Neuronal stem cell (in vitro differentiated cells): Measurements from ENCODE around the gene POLR3H.

Experiments
- DNase-seq: peaks from one replicate; pipeline ENCODE4 v3.0.0-alpha.2; 2013; ENCODE audit warnings: low spot score
- H2AFZ ChIP-seq: one replicate; pipeline ENCODE4 v1.6.1; 2013; ENCODE audit warnings: mild to moderate bottlenecking, low read length, inconsistent platforms
- H2AK5ac ChIP-seq: 2 replicates; pipeline ENCODE4 v1.6.1; 2013; ENCODE audit warnings: low read depth, mild to moderate bottlenecking, inconsistent platforms, low read length, moderate library complexity, mixed read lengths
- H2BK120ac ChIP-seq: 2 replicates; pipeline ENCODE4 v1.6.1; 2013; ENCODE audit warnings: low read depth, mild to moderate bottlenecking, inconsistent platforms, low read length, moderate library complexity, mixed read lengths
- H2BK12ac ChIP-seq: one replicate; pipeline ENCODE4 v1.6.1; 2013; ENCODE audit warnings: low read length, inconsistent platforms
- H2BK15ac ChIP-seq: 2 replicates; pipeline ENCODE4 v1.6.1; 2013; ENCODE audit warnings: mild to moderate bottlenecking, low read length, inconsistent platforms, mixed read lengths
- H2BK5ac ChIP-seq: one replicate; pipeline ENCODE4 v1.6.1; 2013; ENCODE audit warnings: inconsistent platforms, mild to moderate bottlenecking, low read length, moderate library complexity
- H3K14ac ChIP-seq: one replicate; pipeline ENCODE4 v1.6.1; 2013; ENCODE audit warnings: low read length, inconsistent platforms
- H3K18ac ChIP-seq: 2 replicates; pipeline ENCODE4 v1.6.1; 2013; ENCODE audit warnings: low read length, inconsistent platforms
- H3K23ac ChIP-seq: 2 replicates; pipeline ENCODE4 v1.6.1; 2013; ENCODE audit warnings: low read depth, mild to moderate bottlenecking, mixed read lengths, low read length, inconsistent platforms; ENCODE audit not compliant: poor library complexity
- H3K27ac ChIP-seq: replicated peaks from 3 replicates; pipeline ENCODE4 v1.5.1; 2013; ENCODE audit warnings: low read length, inconsistent platforms
- H3K27me3 ChIP-seq, 3 experiments: 2 replicates each; pipeline ENCODE4 v1.6.1; 2013; ENCODE audit warnings: low read length in 3 of 3, mild to moderate bottlenecking in 2 of 3, inconsistent platforms in 1 of 3, low read depth in 1 of 3, mixed read lengths in 1 of 3, moderate library complexity in 1 of 3; ENCODE audit not compliant: control insufficient read depth in 3 of 3, insufficient read depth in 3 of 3
- H3K36me3 ChIP-seq, 2 donors: replicated peaks in 1 of 2; 2 replicates each; pipeline ENCODE4 v1.6.1; 2013; ENCODE audit warnings: low read length in 2 of 2; ENCODE audit not compliant: control insufficient read depth in 2 of 2, insufficient read depth in 2 of 2
- H3K4ac ChIP-seq: 2 replicates; pipeline ENCODE4 v1.6.1; 2013; ENCODE audit warnings: inconsistent platforms, mild to moderate bottlenecking, low read length, moderate library complexity
- H3K4me1 ChIP-seq, 2 donors: 1 replicate in 1 of 2; 2 replicates in 1 of 2; pipeline ENCODE4 v1.6.1; 2013; ENCODE audit warnings: low read length in 2 of 2, low read depth in 1 of 2; ENCODE audit not compliant: control insufficient read depth in 2 of 2, insufficient read depth in 1 of 2
- H3K4me2 ChIP-seq: one replicate; pipeline ENCODE4 v1.6.1; 2013; ENCODE audit warnings: mild to moderate bottlenecking, low read length, inconsistent platforms; ENCODE audit not compliant: insufficient read depth, poor library complexity, severe bottlenecking
- H3K4me3 ChIP-seq, 2 donors: 2 replicates each; pipeline ENCODE4 v1.5.1; 2013; ENCODE audit warnings: low read length in 2 of 2, mild to moderate bottlenecking in 2 of 2, inconsistent platforms in 1 of 2, moderate library complexity in 1 of 2
- H3K79me1 ChIP-seq: one replicate; pipeline ENCODE4 v1.6.1; 2013; ENCODE audit warnings: low read depth, mild to moderate bottlenecking, inconsistent platforms, low read length, moderate library complexity
- H3K9ac ChIP-seq: one replicate; pipeline ENCODE4 v1.6.1; 2013; ENCODE audit warnings: mild to moderate bottlenecking, low read depth, low read length, inconsistent platforms; ENCODE audit not compliant: poor library complexity
- H3K9me3 ChIP-seq, 2 donors: replicated peaks in 1 of 2; 2 replicates each; pipeline versions ENCODE3 to v1.6.1; 2013; ENCODE audit warnings: low read length in 2 of 2, mild to moderate bottlenecking in 2 of 2, inconsistent platforms in 1 of 2, low read depth in 1 of 2, mixed read lengths in 1 of 2, moderate library complexity in 1 of 2; ENCODE audit not compliant: control insufficient read depth in 2 of 2, insufficient read depth in 1 of 2
- H4K8ac ChIP-seq: one replicate; pipeline ENCODE4 v1.6.1; 2013; ENCODE audit warnings: low read depth, mild to moderate bottlenecking, inconsistent platforms, low read length, moderate library complexity
- H4K91ac ChIP-seq: one replicate; pipeline ENCODE4 v1.6.1; 2013; ENCODE audit warnings: low read length, low read depth, mild to moderate bottlenecking, inconsistent platforms; ENCODE audit not compliant: poor library complexity
- WGBS, 2 donors: extraction: QIAGEN DNeasy Blood & Tissue Kit; methylation state at CpG; one replicate each; pipeline ENCODE4 v1.1.7; 2013; ENCODE audit warnings: missing lambda C conversion rate in 2 of 2, mixed read lengths in 1 of 2; ENCODE audit not compliant: insufficient read length in 2 of 2, insufficient replicate concordance in 1 of 2; ENCODE audit errors: extremely low coverage in 2 of 2; 5-methylcytosine and 5-hydroxymethylcytosine counted together

Gene POLR3H

GRCh38 chr22:41481131-41481830 lies 63.0 kb downstream of the POLR3H start:
- Histone ChIP-seq H2AK5ac (peak overlapping the region; percentile 2), H3K4me3 (no peak overlapping the region), H3K23ac (no peak overlapping the region), H3K14ac (no peak overlapping the region), H2BK12ac (no peak overlapping the region), H3K36me3 (no peaks in the 10 kb centered on the region), H3K4ac (no peak overlapping the region), H3K79me1 (peaks cover 7% of the 10 kb centered on the region), H2BK120ac (no peak overlapping the region), H4K91ac (no peak overlapping the region), H3K4me2 (no peak overlapping the region), H3K27me3 (no peaks in the 10 kb centered on the region), H3K4me1 (peaks cover 20 to 28% of the 10 kb centered on the region in 2 donors), H2BK5ac (no peak overlapping the region), H3K27ac (no peak overlapping the region), H3K9me3 (no peaks in the 10 kb centered on the region), H3K9ac (no peak overlapping the region), H2BK15ac (no peak overlapping the region), H2AFZ (no peak overlapping the region), H3K18ac (peak overlapping the region; percentile 15), H4K8ac (no peak overlapping the region)
- WGBS, 2 donors, result no CpG with 5 or more reads among the region's 15 CpGs
- no peak for DNase-seq

GRCh38 chr22:41480397-41480735 lies 63.9 kb downstream of the POLR3H start:
- whole genome bisulfite sequencing, 2 donors, result no CpG with 5 or more reads among the region's 7 CpGs
- Histone ChIP-seq H3K4me2 (peak overlapping the region; percentile 29), H2AK5ac (no peak overlapping the region), H3K18ac (peak overlapping the region; percentile 6), H3K23ac (no peak overlapping the region), H3K27ac (peak overlapping the region; percentile 75), H3K4ac (no peak overlapping the region), H2AFZ (no peak overlapping the region), H2BK120ac (no peak overlapping the region), H3K9me3 (no peaks in the 10 kb centered on the region), H3K14ac (no peak overlapping the region), H4K8ac (no peak overlapping the region), H4K91ac (no peak overlapping the region), H2BK12ac (no peak overlapping the region), H3K27me3 (no peaks in the 10 kb centered on the region), H3K4me1 (peaks cover 18 to 24% of the 10 kb centered on the region in 2 donors), H3K9ac (no peak overlapping the region), H2BK5ac (no peak overlapping the region), H3K79me1 (peaks cover 7% of the 10 kb centered on the region), H3K4me3 (no peak overlapping the region), H2BK15ac (no peak overlapping the region), H3K36me3 (no peaks in the 10 kb centered on the region)
- DNase-seq, result no peak

DNA sequence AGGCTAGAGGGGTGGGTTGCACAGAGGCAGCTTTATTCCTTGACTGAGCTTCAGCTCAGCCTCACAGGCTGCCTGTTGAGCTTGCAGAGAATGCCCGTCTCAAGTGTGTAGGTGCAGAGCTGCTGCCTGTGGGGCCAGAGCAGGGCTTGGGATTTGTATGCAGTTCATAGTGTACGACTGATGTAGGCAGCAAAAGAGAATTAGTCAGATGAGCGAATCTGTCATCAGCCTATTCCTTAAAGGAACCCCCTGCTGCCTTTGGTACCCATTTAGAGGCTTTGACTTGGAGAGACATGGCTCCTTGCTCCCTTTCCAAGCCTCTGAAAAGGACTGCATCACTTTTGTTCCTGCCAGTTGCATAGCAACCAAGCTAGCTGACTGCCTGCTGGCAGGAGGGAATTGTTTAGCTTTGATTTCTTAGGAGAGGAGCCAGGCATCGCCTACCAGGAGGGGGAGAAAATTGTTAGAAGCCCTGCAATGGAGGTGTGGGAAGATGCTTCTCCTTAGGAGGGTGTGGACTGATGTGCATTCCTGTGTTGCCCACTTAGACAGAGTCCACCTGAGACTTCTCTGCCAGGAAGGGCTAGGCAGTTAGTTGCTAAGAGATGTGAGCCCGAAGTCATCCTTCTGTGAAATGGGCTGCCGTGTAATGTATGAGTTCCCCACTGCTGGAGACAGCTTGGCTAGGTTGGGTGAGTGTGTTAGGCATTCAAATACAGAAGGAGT lies 64.4 kb downstream of the POLR3H start:
- Histone ChIP-seq H2BK12ac (no peak overlapping the region), H3K9me3 (no peaks in the 10 kb centered on the region), H3K18ac (peak overlapping the region; percentile 12), H2AFZ (no peak overlapping the region), H3K27ac (peak overlapping the region; percentile 86), H3K4me2 (peak overlapping the region; percentile 29), H4K91ac (no peak overlapping the region), H2BK15ac (no peak overlapping the region), H3K23ac (no peak overlapping the region), H2BK120ac (no peak overlapping the region), H4K8ac (no peak overlapping the region), H2AK5ac (no peak overlapping the region), H2BK5ac (no peak overlapping the region), H3K36me3 (no peaks in the 10 kb centered on the region), H3K4me3 (no peak overlapping the region), H3K14ac (no peak overlapping the region), H3K9ac (no peak overlapping the region), H3K4me1 (peaks cover 18 to 24% of the 10 kb centered on the region in 2 donors), H3K27me3 (no peaks in the 10 kb centered on the region), H3K79me1 (peaks cover 11% of the 10 kb centered on the region), H3K4ac (no peak overlapping the region)
- no CpG with 5 or more reads among the region's 6 CpGs for whole genome bisulfite sequencing, 2 donors
- DNase-seq, result peak; percentile 83

DNA sequence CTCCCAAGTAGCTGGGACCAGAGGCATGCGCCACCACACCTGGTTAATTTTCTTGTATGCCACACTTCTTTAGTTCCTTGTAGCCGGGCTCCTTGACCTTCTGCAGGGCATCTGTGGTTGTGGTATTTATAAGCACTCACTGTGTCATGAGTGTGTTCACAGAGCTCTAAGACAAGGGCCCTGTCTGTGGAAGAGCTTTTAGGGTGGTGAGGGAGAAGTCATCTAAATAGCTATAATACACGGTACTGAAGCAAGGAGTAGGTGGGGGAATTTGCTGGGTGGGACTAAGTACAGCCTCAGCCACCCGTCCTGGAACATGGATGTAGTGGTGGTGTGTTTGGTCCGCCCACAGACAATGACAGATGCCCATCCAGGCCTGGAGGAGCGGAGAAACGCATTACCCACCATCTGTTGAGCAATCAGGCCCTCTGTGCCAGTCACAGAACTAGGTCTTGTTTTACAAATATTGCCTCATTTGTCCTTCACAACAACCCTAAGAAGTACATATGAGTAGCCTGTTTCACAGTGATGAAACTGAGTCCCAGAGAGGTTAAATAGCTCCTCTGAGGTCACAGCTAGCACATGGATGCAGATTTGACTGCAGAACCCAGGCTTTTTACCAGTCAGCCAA lies 65.3 kb downstream of the POLR3H start:
- H3K9ac ChIP-seq, result no peak overlapping the region
- H2AK5ac ChIP-seq, result no peak overlapping the region
- H3K4me2 ChIP-seq, result peak overlapping the region; percentile 21
- DNase-seq, result no peak
- peaks cover 11% of the 10 kb centered on the region for H3K79me1 ChIP-seq
- H3K14ac ChIP-seq, result no peak overlapping the region
- peak overlapping the region; percentile 36 for H3K18ac ChIP-seq
- no peaks in the 10 kb centered on the region for H3K27me3 ChIP-seq
- no peaks in the 10 kb centered on the region for H3K36me3 ChIP-seq
- no peak overlapping the region for H2AFZ ChIP-seq
- H2BK15ac ChIP-seq, result no peak overlapping the region
- no peak overlapping the region for H2BK5ac ChIP-seq
- H3K27ac ChIP-seq, result peak overlapping the region; percentile 86
- H4K8ac ChIP-seq, result no peak overlapping the region
- no peaks in the 10 kb centered on the region for H3K9me3 ChIP-seq
- no peak overlapping the region for H3K4me3 ChIP-seq
- no peak overlapping the region for H2BK120ac ChIP-seq
- H3K4me1 ChIP-seq, result peaks cover 18 to 24% of the 10 kb centered on the region in 2 donors
- no peak overlapping the region for H2BK12ac ChIP-seq
- no peak overlapping the region for H3K23ac ChIP-seq
- H3K4ac ChIP-seq, result no peak overlapping the region
- no peak overlapping the region for H4K91ac ChIP-seq
- WGBS, 2 donors, result no CpG with 5 or more reads among the region's 7 CpGs
